ENCODE measurements around the gene VWA5A. TPM values are rescaled to one million over a fixed set of nuclear protein-coding genes. Genes with fewer than 3 reads are reported as not detected.
A peak's percentile ranks its signal among the peaks of the same experiment; 100 is the strongest.

VWA5A gene
- total RNA-seq, 1 donor from 2014 or later = 37.9 TPM

- peaks cover 12% of the 10 kb centered on the region for H3K27me3 ChIP-seq (ENCODE audit: low read depth)
- peaks cover 20% of the 10 kb centered on the region for H3K4me1 ChIP-seq
- no peak overlapping the region for H3K27ac ChIP-seq
- no peak for ATAC-seq
- DNase-seq = no peak
- intact Hi-C loops (cut with DNase I) = loop anchor here (10.0 kb wide), 1 partner anchor 123 kb away; no protein-coding TSS in a partner anchor
- no peak for TF ChIP-seq CTCF (IDR thresholded peaks at IDR 0.05)
- no peaks in the 10 kb centered on the region for H3K9me3 ChIP-seq
- H3K36me3 ChIP-seq = no peaks in the 10 kb centered on the region
- H3K4me3 ChIP-seq = no peak overlapping the region
Observed at GRCh38 chr11:124071623-124071948, 43.7 kb upstream of the VWA5A start.

DNA sequence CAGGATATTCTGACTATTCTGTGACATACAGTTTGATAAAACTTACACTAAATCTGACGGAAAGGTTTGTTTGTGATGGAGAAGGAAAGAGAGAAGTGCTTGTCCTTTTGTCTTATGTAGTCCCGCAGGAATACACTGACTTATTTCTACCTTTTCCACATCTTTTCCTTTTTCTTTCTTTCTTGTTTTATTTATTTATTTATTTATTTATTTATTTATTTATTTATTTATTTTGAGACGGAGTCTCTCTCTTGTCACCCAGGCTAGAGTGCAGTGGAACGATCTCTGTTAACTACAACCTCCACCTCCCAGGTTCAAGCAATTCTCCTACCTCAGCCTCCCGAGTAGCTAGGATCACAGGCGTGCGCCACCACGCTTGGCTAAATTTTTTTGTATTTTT is 43.1 kb upstream of the VWA5A start:
- Histone ChIP-seq H3K27ac (no peak overlapping the region), H3K4me3 (no peak overlapping the region), H3K4me1 (peaks cover 20% of the 10 kb centered on the region), H3K36me3 (no peaks in the 10 kb centered on the region), H3K27me3 (ENCODE audit: low read depth) (peaks cover 12% of the 10 kb centered on the region), H3K9me3 (no peaks in the 10 kb centered on the region)
- ATAC-seq = no peak
- no peak for DNase-seq
- TF ChIP-seq CTCF (IDR thresholded peaks at IDR 0.05) = no peak
- intact Hi-C loops (cut with DNase I) = loop anchor here (10.0 kb wide), 1 partner anchor 123 kb away; no protein-coding TSS in a partner anchor

GRCh38 chr11:124074554-124074953 is 40.7 kb upstream of the VWA5A start:
- H3K9me3 ChIP-seq = no peaks in the 10 kb centered on the region
- H3K4me3 ChIP-seq = no peak overlapping the region
- intact Hi-C loops (cut with DNase I) = loop anchor here (10.0 kb wide), 1 partner anchor 120 kb away; no protein-coding TSS in a partner anchor
- peaks cover 12% of the 10 kb centered on the region for H3K27me3 ChIP-seq (ENCODE audit: low read depth)
- DNase-seq = no peak
- TF ChIP-seq CTCF (IDR thresholded peaks at IDR 0.05) = no peak
- H3K27ac ChIP-seq = no peak overlapping the region
- H3K36me3 ChIP-seq = no peaks in the 10 kb centered on the region
- no peak for ATAC-seq
- H3K4me1 ChIP-seq = peaks cover 20% of the 10 kb centered on the region

- Histone ChIP-seq H3K4me1 (peaks cover 20% of the 10 kb centered on the region), H3K9me3 (no peaks in the 10 kb centered on the region), H3K27ac (no peak overlapping the region), H3K27me3 (ENCODE audit: low read depth) (peaks cover 9% of the 10 kb centered on the region), H3K4me3 (peak overlapping the region; percentile 50), H3K36me3 (no peaks in the 10 kb centered on the region)
- DNase-seq = no peak
- intact Hi-C loops (cut with DNase I) = loop anchor here (10.0 kb wide), 1 partner anchor 119 kb away; no protein-coding TSS in a partner anchor
- peak in 1 of 2 donors; percentile 8 for ATAC-seq
- TF ChIP-seq CTCF (IDR thresholded peaks at IDR 0.05) = no peak
Observed at GRCh38 chr11:124075492-124075840, 39.8 kb upstream of the VWA5A start.

DNA sequence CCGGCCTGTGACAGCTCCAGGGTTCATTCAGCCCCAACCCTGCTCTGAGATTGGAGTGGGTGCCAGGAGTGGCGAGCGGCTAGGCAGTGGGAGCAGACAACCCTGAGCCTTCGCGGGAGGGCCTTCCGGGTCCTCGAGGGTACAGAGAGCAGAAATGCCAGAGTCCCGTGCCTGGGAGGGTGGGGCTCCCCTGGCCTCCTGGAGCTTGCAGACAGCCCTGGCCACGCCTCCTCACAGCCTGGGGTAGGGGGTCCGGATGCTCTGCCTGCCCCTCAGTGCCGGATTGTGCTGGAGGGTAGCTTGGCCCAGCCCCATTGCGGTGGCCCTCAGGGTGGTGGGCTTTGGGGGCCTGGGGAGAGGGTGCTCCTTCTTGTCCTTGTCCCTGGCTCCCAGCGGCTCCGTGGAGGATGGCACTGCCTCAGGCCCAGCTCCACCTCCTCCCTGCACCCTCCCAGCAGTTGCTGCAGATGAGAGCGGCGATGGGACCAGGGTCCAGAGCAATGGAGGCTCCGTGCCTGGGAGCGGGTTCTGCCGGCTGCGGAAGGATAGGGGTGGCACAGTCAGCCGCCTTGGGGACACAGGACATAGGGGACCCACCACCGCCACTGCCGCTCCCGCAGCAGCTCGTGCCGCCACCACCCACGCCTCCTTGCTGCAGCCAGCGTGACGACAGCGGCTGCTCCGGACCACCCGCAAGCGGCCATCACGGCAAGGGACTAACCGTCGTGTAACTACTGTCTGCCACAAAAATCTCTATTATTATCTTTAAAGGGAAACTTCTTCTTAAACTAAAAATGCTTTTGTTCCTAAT is 39.2 kb upstream of the VWA5A start:
- no peaks in the 10 kb centered on the region for H3K9me3 ChIP-seq
- H3K36me3 ChIP-seq = no peaks in the 10 kb centered on the region
- intact Hi-C loops (cut with DNase I) = loop anchor here (10.0 kb wide), 1 partner anchor 119 kb away; no protein-coding TSS in a partner anchor
- peak overlapping the region; percentile 50 for H3K4me3 ChIP-seq
- H3K27me3 ChIP-seq (ENCODE audit: low read depth) = peaks cover 8% of the 10 kb centered on the region
- peak overlapping the region; percentile 3 for H3K27ac ChIP-seq
- no peak for TF ChIP-seq CTCF (IDR thresholded peaks at IDR 0.05)
- ATAC-seq = peak; percentile 50 to 64
- DNase-seq = peak; percentile 56
- H3K4me1 ChIP-seq = peaks cover 20% of the 10 kb centered on the region
